ENCODE data around the gene CLOCK.

The CLOCK gene

GRCh38 chr4:55380576-55380975 lies 166.1 kb downstream of the CLOCK start:
- no peak for DNase-seq (ENCODE audit: low spot score)

- DNase-seq (ENCODE audit: low spot score) = no peak
These were observed 167.9 kb downstream of the CLOCK start for GRCh38 chr4:55378617-55379467.

Data from AG08396 (cell line).